Activated T-helper 1 cell treated with anti-CD3 and anti-CD28 coated beads, Interleukin-12 subunit alpha, Interleukin-12 subunit beta, Interleukin-2, Interleukin-4 antibody, amounts not matched to agents 30 ng/mL and 10 ng/mL and 1 ng/mL, durations not matched to agents 14 hours and 24 hours and 36 hours (primary cell): ENCODE measurements around the gene RFX6. TPM values are rescaled to one million over a fixed set of nuclear protein-coding genes. Genes with fewer than 3 reads are reported as not detected.

Source experiments
- DNase-seq: peaks from one replicate; pipeline ENCODE4 v3.0.0; 2021; ENCODE audit warnings: low spot score
- H3K27ac Mint-ChIP-seq: one replicate; pipeline ENCODE4 v1.8.0; 2021; ENCODE audit warnings: mild to moderate bottlenecking, mixed read lengths
- H3K27me3 Mint-ChIP-seq: one replicate; pipeline ENCODE4 v1.8.0; 2022; ENCODE audit warnings: mild to moderate bottlenecking, moderate library complexity, mixed read lengths; ENCODE audit not compliant: insufficient read depth
- H3K36me3 Mint-ChIP-seq: one replicate; pipeline ENCODE4 v1.8.0; 2021; ENCODE audit warnings: low read depth, mixed read lengths
- H3K4me1 Mint-ChIP-seq: one replicate; pipeline ENCODE4 v1.8.0; 2021; ENCODE audit warnings: low read depth, mixed read lengths
- H3K4me3 Mint-ChIP-seq: one replicate; pipeline ENCODE4 v1.8.0; 2021; ENCODE audit warnings: mild to moderate bottlenecking, moderate library complexity, mixed read lengths
- H3K9me3 Mint-ChIP-seq: one replicate; pipeline ENCODE4 v1.8.0; 2021; ENCODE audit warnings: mixed read lengths
- intact Hi-C: fragments of 100-400 bp; cut with micrococcal nuclease; formaldehyde crosslinking; loops from one replicate; pipeline ENCODE4 v1.15.1; 2024
- total RNA-seq: library from RNA; stranded (reverse); gene quantifications from 2 replicates; pipeline ENCODE4 v1.2.3, GENCODE V29; 2022

RFX6 gene
- total RNA-seq, 1 donor from 2014 or later = not detected

DNA sequence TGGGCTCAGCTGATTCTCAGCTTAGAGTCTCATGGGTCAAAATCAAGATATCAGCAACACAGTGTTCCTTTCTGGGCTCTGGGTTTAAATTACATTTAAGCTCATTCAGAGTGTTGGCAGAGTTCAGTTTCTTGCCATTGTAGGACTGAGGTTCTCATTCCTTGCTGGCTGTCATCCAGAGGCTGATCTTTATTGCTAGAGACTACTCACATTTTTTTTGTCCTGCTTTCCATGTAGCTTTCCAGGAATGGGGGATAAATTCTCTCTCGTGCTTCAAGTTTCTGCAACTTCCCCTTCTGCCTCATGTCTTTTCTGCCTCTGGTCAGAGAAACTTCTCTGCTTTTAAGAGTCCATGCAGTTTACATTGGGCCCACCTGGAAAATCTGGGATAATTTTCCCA lies 86.9 kb downstream of the RFX6 start:
- no peak overlapping the region for H3K4me3 Mint-ChIP-seq
- no peaks in the 10 kb centered on the region for H3K36me3 Mint-ChIP-seq
- intact Hi-C loops = no loop called here
- no peaks in the 10 kb centered on the region for H3K4me1 Mint-ChIP-seq
- no peaks in the 10 kb centered on the region for H3K9me3 Mint-ChIP-seq
- no peaks in the 10 kb centered on the region for H3K27me3 Mint-ChIP-seq
- no peak overlapping the region for H3K27ac Mint-ChIP-seq
- no peak for DNase-seq

DNA sequence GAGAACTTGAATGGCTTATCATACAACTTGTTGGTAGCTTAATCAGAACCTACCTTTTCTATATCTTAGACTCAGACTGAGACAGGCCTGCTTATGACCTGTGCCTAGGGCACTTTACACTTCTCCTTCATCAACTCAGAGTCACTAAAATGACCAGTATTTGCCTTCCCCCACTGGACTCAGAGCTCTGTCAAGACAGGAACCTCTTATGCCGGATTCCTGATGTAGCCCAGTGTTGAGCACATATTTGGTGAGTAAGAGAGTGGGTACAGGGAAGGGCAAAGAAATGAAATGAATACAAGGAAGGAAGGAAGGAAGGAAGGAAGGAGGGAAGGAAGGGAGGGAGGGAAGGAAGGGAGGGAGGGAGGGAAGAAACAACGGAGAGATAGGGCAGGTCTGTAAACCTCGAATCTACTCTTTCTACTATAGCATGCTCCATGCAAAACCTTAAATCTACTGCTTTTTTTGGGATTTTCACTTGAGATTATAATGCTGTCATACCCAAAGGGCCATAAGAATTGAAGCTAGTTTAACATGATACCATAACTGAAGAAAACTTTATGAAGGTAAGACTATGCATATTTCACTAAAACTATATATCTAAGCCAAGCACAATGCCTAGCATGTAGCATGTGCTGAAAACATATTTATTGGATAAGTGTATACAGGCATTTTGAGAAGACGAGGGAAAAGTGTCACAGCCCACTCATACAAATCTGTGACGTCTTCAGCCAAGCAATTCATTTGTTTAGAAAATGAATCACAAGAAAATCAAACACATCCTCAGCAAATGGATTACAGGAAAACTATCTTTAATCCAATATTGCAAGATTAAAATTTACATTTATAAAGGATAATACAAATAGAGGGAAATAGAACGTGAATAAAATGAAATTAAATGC lies 89.9 kb downstream of the RFX6 start:
- Mint-ChIP-seq H3K4me1 (no peaks in the 10 kb centered on the region), H3K4me3 (no peak overlapping the region), H3K27ac (no peak overlapping the region), H3K27me3 (no peaks in the 10 kb centered on the region), H3K9me3 (no peaks in the 10 kb centered on the region), H3K36me3 (no peaks in the 10 kb centered on the region)
- intact Hi-C loops = no loop called here
- no peak for DNase-seq

DNA sequence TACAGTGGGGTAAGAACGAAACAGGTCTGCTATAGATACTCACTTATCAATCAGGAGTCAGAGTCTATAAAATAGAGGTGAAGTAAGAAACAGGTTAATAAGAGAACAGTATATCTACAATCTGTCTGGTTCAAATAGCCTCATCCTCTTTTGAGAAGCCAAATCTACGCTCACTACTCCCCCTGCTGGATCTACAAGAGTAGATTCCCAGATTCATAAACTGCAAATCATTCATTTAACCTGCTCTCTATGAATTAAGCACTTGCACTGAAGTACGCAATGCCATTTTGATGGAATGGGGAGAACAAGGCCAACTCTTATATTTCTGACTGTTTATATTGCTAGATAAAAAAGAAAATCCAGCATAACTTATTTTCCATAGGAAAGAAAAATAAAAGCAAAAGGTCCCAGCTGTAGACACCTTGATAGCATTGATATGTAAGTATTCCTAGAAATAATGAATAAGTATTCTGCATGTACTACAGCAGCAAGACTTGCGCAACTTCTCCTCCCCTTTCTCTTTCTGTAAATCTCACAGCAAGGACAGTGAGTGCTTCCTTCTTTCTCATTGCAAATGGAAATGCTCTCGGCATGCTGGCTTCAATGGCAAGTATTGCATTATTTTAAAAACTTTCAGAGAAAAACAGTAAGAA lies 92.3 kb downstream of the RFX6 start:
- no peak overlapping the region for H3K4me3 Mint-ChIP-seq
- H3K36me3 Mint-ChIP-seq = no peaks in the 10 kb centered on the region
- no peaks in the 10 kb centered on the region for H3K9me3 Mint-ChIP-seq
- no peak for DNase-seq
- no peak overlapping the region for H3K27ac Mint-ChIP-seq
- H3K4me1 Mint-ChIP-seq = no peaks in the 10 kb centered on the region
- H3K27me3 Mint-ChIP-seq = no peaks in the 10 kb centered on the region
- intact Hi-C loops = loop anchor here (1.0 kb wide), 1 partner anchor 190 kb away; no protein-coding TSS in a partner anchor

GRCh38 chr6:116971959-116972358 lies 94.9 kb downstream of the RFX6 start:
- Mint-ChIP-seq H3K27ac (no peak overlapping the region), H3K36me3 (no peaks in the 10 kb centered on the region), H3K4me3 (no peak overlapping the region), H3K27me3 (no peaks in the 10 kb centered on the region), H3K9me3 (no peaks in the 10 kb centered on the region), H3K4me1 (no peaks in the 10 kb centered on the region)
- intact Hi-C loops = loop anchor here (2.0 kb wide), 2 partner anchors 217 to 633 kb away; no protein-coding TSS in a partner anchor
- DNase-seq = no peak

- H3K27ac Mint-ChIP-seq = no peak overlapping the region
- intact Hi-C loops = loop anchor here (2.0 kb wide), 2 partner anchors 215 to 631 kb away; no protein-coding TSS in a partner anchor
- H3K4me1 Mint-ChIP-seq = no peaks in the 10 kb centered on the region
- DNase-seq = no peak
- no peaks in the 10 kb centered on the region for H3K36me3 Mint-ChIP-seq
- H3K9me3 Mint-ChIP-seq = no peaks in the 10 kb centered on the region
- H3K4me3 Mint-ChIP-seq = no peak overlapping the region
- H3K27me3 Mint-ChIP-seq = no peaks in the 10 kb centered on the region
Measured at GRCh38 chr6:116973976-116974375, 96.9 kb downstream of the RFX6 start.

- H3K27me3 Mint-ChIP-seq = no peaks in the 10 kb centered on the region
- H3K4me1 Mint-ChIP-seq = no peaks in the 10 kb centered on the region
- no peak overlapping the region for H3K4me3 Mint-ChIP-seq
- no peaks in the 10 kb centered on the region for H3K36me3 Mint-ChIP-seq
- no peak for DNase-seq
- H3K27ac Mint-ChIP-seq = no peak overlapping the region
- H3K9me3 Mint-ChIP-seq = no peaks in the 10 kb centered on the region
- intact Hi-C loops = no loop called here
Measured at GRCh38 chr6:116974526-116975316, 97.7 kb downstream of the RFX6 start.

GRCh38 chr6:116975600-116975999 lies 98.6 kb downstream of the RFX6 start:
- H3K4me1 Mint-ChIP-seq = no peaks in the 10 kb centered on the region
- intact Hi-C loops = no loop called here
- no peak overlapping the region for H3K27ac Mint-ChIP-seq
- H3K36me3 Mint-ChIP-seq = no peaks in the 10 kb centered on the region
- DNase-seq = no peak
- no peaks in the 10 kb centered on the region for H3K27me3 Mint-ChIP-seq
- no peak overlapping the region for H3K4me3 Mint-ChIP-seq
- no peaks in the 10 kb centered on the region for H3K9me3 Mint-ChIP-seq

- H3K36me3 Mint-ChIP-seq = no peaks in the 10 kb centered on the region
- no peak for DNase-seq
- H3K27ac Mint-ChIP-seq = no peak overlapping the region
- intact Hi-C loops = no loop called here
- H3K4me3 Mint-ChIP-seq = no peak overlapping the region
- H3K4me1 Mint-ChIP-seq = no peaks in the 10 kb centered on the region
- peaks cover 3% of the 10 kb centered on the region for H3K9me3 Mint-ChIP-seq
- no peaks in the 10 kb centered on the region for H3K27me3 Mint-ChIP-seq
Measured at GRCh38 chr6:116979560-116979959, 102.5 kb downstream of the RFX6 start.

Other genes with a start within 250 kb of the RFX6 start
- 15.9 and 22.2 TPM in 2 replicates for gene ZUP1, start 208.5 kb upstream of the RFX6 start, total RNA-seq
- gene KPNA5, start 196.0 kb upstream of the RFX6 start, total RNA-seq = 6.1 and 7.6 TPM in 2 replicates
- not detected in 2 replicates for gene FAM162B, start 111.5 kb upstream of the RFX6 start, total RNA-seq
- not detected in 2 replicates for gene GPRC6A, start 48.2 kb upstream of the RFX6 start, total RNA-seq